Ureter (tissue), 1 donor: Measurements from ENCODE around the gene EEFSEC. TPM values are rescaled to one million over a fixed set of nuclear protein-coding genes. Genes with fewer than 3 reads are reported as not detected.
A peak's percentile ranks its signal among the peaks of the same experiment; 100 is the strongest.

Experiments used
- DNase-seq: peaks from one replicate; pipeline ENCODE4 v3.0.0-alpha.2; 2020; ENCODE audit warnings: low spot score
- total RNA-seq: library from RNA; stranded (reverse); gene quantifications from one replicate; pipeline ENCODE4 v1.2.4, GENCODE V29; 2023
- donor health status: DM: yes; HTN: yes; CAD: no.

Gene EEFSEC
- total RNA-seq, 1 donor from 2014 or later: 20.0 TPM

DNA sequence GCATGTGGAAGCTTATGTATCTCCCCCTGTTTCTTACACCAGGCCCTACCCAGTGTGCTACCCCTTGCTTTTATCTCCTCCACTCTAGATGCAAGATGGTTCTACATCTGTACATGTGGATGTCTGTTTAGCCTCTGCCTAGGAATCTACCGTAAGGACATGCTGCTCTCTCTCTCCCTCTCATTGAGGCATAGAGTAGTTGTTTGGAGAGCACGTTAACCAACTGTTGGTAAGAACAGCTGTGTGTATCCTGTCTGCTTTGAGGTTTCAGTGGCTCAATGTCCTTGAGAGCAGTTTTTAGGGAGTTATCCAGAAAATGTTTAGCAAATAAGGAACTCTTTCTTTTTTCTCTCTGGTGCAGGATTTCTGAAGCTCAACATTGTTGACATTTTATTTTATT, 160.7 kb downstream of the EEFSEC start:
- no peak for DNase-seq

DNA sequence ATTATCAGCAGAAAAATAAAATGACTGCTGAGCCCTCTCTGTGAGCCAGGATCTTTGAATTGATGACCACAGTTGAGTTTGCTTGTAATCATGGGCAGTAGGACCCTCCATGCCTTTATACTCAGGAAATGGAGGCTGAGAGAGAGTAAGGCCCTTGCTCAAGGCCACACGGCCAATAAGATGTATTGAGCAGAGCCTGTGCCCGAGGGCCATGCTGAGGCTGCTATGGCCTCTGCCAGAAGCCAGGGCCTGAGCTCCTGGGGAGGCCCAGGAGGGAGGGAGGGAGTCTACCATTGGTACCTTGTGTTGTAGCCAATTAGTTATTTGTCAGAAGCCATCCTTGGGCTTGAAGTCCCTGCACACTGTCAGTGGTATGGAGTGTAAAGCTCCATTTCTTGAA, 162.0 kb downstream of the EEFSEC start:
- DNase-seq: peak; percentile 31

GRCh38 chr3:128316481-128316891, 163.2 kb downstream of the EEFSEC start:
- DNase-seq: peak; percentile 51

GRCh38 chr3:128317101-128317697, 163.9 kb downstream of the EEFSEC start:
- peak; percentile 37 for DNase-seq

DNA sequence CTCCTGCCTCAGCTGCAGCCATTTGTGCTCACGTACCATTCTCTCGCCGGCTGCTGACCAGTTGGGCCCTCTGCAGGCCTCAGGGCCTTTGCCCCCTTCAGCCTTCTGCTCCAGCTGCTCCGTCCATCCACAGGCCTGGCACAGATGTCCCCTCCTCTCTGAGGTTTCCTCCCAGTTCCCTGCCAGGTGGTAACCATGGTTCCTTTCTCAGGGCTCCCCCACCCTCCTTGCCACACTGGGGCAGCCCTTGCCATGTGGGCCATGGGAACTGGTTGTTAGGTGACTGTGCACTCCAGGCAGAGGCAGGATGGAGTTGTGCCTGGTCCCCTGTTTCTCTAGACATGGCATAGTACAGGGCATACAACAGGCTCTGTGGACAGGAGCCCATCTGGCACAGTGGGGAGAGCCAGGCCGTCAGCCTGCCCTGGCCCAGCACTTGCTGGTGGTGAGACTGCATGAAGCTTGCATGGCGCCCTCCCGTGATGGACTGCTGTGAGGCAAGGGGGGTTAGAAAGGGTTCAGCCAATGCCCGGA, 164.5 kb downstream of the EEFSEC start:
- DNase-seq: peak; percentile 38

DNA sequence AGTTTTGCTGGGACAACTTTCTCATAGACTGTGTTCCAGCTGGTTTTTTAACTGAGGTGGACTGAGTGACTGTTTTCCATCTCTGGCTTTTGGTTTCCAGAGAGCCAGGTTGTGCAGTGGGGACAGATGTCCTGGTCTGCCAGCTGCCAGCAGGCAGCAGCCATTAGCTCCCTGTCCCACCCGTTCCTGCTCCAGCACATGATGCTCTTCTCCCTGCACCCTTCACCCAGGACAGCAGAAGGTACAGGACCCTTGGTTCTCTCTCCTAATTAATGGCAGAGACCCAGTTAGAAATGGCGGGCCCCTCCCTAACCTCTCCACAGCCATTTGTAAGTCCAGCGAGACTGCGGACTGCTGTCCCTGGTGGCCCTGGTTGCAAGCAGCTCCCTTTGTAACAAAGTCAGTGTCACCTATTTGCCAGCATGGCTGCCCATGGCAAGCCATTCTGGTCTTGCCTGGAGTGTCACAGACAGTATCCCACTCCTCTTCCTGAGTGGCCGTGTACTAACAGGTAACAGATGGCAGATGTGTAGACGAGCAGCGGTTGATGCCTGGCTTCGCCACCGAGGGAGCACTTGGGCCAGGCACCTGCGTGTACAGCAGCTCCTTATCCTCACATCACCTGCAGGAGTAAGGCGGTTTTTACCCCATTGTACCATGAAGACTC, 165.1 kb downstream of the EEFSEC start:
- DNase-seq: peak; percentile 37

- DNase-seq: peak; percentile 10
Observed at GRCh38 chr3:128319107-128319506, 165.8 kb downstream of the EEFSEC start.

- peak; percentile 27 for DNase-seq
Observed at GRCh38 chr3:128319741-128320141, 166.5 kb downstream of the EEFSEC start.

DNA sequence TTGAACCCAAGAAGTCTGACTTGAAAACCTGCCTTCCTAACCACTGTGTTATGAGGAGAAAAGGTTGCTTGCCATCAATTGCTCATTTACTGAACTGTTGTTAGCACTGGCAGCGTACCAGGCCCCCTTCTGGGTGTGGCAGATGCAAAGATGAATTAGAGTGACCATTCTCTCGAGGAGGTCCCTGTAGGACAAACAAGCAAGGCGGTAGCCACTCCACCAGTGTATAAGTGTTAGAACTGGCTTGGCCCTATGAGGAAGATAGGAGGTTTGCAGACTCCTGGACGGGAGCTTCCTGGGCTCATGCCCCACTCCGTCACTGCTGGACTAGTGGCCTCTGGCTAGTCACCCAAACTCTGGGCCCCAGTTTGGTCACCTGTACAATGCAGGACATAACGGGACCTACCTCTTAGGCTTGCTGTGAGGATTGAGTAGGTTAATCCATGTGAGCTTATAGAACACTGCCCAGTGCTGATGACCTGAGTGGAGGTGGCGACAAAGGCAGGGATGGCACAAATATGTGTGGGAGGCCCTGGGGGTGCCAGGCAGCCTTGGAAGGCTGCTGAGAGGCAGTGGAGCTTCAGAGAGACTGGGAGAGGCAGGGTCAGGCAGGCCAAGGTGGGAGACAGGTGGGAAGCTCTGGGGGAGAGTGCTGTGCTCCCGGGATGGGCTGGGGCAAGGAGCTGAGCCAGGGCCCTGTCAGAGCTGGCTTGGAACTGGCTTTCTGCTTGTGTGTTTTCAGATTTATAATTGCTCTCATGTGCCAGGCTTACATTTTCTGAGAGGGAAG, 167.5 kb downstream of the EEFSEC start:
- DNase-seq: peak; percentile 30

DNA sequence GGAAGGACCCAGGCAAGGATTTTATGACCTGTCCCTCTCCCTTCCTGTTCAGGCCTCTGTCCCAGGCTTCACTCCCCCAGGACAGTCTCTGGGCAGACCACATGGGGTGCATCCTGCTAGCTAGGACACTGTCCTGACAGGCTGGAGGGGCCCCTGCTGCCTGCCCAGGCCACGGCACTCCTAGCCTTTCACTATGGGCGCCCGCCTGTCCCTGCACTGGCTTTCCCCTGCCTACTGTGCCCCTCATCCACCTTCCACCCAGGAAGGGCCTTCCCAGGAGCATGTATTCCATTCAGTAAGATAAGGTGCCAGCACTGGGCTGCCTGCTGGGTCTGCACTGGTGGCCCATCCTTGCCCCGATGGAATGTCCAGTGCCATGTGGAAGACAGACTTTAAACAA, 168.1 kb downstream of the EEFSEC start:
- DNase-seq: peak; percentile 34

- peak; percentile 58 for DNase-seq
Observed at GRCh38 chr3:128322030-128323022, 169.0 kb downstream of the EEFSEC start.

DNA sequence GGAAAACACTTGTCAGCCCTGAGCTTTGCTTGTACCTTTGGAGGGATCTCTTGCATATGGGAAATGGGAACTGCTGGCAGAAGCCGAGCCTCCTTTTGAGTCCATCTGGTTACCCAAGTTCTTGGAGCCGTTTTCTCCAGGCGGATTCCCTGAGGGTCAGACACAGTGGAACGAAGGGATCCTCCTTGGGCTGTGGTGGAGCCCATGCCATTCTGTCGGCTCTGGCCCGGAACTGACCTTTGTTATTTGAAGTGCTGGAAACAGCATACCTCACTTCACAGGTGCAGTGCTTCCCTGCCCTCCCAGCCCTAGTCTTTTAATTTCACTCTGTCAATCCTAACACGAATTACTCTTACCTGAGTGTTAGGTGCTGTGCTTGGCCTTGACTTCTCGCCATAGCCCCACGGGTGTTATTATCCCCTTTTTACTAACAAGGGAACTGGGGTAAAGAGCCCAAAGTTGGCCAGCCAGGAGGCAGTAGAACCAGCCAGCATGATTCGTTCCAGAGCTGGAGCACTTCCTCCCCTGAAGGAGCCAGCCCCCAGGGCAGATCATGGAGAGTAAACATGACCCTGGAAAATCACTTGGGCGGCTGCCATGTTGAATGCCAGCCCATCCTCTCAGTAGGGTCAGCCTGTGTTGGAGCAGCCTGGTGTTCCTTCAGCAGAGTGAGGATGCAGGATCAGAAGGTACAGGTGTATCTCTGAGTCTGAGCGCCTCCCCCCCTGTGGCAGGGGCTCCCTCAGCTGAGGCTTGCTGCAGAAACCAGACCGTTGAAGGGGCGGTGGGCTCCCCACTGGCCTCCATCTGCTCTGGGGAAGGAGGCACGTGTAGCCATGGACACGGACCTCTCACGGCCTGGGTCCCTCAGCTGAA, 170.2 kb downstream of the EEFSEC start:
- DNase-seq: peak; percentile 40

- peak; percentile 34 for DNase-seq
Observed at GRCh38 chr3:128324911-128325592, 171.8 kb downstream of the EEFSEC start.

DNA sequence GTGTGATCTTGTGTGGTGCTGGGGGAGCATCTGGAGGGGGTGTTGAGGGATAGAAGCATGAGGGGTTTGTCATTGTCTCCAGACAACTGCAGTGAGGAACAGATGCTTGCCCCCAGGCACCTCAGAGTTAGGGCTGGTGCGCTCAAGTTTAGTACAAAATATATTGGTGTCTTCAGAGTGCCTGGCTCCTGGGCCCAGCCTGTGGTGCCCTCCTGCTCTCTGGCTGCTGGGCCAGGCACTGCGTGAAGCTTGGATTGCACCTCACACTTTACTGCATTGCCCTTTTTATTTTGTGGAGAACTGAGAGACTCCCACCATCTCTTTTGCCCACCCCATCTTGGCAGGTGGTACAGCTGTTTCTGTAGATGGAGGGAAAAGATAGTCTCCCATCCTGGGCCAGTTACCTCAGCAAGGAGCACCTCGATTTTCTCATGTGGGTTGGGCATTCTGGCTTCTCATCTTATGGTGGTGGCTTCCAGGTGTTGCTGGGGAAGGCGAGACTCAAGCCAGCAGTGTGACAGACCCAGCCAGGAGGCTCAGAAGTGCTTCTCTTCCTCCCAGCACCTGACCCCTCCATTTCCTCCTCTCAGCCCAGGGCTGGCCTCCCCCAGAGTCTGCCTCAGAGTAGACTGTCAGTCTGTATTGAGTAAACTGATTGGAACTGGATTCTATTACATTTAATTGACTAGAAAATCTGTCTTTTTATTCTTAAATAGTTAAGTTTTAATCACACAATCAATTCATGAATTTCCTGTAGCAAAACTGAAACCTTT, 173.0 kb downstream of the EEFSEC start:
- peak; percentile 32 for DNase-seq

DNA sequence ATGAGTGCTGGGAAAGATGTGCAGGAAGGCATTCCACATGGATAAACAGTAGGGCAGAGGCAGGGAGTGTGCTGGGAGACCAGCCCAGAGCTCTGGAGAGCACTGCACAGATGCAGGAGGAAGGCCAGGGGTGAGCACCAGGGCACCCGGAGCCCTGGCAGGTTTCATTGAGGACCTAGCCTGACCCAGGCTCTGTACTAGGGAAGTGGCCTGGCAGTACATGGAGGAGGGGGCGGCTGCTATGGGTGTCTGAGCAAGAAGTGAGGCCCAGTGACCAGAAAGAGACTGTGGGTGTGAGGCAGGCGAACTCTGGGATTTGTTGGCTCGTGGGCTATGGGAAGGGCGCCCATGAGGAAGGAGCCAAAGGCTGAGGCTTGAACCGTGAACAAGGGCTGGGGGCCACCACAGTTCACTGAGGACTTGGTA, 174.3 kb downstream of the EEFSEC start:
- peak; percentile 30 for DNase-seq

DNA sequence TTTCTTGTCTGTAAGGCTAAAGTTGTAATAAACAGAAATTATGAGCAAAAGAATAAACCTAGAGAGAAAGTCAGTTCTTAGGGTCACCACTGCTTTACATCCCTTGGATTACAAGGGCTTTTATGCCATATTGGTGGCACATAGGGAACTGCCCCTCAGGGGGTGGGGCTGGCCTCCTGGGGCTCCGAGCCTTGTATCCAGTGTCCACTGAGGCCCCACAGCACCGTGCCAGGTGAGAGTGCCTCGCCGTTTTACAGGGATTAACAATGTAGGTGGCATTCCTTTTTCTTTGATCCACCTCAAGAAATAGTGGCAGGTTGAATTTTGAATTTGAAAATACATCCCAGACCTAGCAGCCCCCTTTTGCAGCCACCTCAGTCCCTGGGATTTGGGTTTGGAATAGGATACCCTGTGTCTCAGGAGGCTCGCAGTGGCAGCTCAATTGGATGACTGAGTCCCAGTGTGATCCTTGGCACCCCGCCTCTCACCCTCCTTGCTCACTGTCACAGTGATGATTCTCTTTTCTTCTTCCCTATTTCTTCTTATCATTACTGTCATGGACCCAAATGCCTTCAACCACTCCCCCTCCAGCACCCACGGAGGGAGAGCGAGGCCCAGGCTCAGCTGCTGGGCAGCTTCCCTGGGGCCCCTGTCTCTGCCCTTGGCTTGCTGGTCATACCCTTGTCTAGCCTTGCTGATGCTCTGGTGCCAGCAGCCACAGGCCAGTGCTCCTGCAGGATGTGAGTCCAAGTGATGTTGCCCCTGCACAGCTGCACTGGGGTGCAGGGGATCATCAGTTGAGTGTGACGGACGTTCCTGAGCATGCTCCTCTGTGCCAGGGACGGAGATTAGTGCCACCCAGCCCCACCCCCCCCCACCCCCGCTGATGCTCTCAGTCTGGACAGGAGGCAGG, 175.5 kb downstream of the EEFSEC start:
- DNase-seq: peak; percentile 22

- DNase-seq: no peak
Observed at GRCh38 chr3:128329491-128330213, 176.4 kb downstream of the EEFSEC start.
